Measurements from ENCODE around the gene RTN4RL2. TPM values are rescaled to one million over a fixed set of nuclear protein-coding genes. Genes with fewer than 3 reads are reported as not detected.

Gene RTN4RL2
- total and polyA plus RNA-seq, 10 of the 15 experiments (the other 5 are each of a cell fraction or from before 2014, with no cell fraction given), result 0.14 to 1.1 (median 0.52) TPM; not detected in 4

DNA sequence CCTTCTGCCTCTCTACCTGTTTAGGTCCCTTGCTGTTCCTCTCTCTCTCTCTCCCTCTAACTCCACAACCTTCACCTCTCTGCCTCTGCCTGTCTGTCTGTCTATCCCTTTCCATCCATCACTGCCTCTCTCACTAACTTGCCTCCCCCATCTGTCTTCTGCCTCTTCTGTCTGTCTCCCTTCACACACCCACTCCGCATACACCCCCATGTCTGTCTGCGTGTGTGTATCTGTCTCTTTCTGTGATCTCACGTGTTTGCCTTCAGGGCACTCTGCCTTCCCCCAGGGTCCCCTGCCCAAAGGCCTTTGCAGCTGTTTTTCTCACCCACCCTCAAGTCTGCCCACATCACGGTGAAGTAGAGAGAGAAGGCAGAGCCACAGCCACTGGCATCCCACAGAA lies 7.9 kb downstream of the RTN4RL2 start (continued):
- no peak for TF ChIP-seq TCF12 (IDR thresholded peaks at IDR 0.05; ENCODE audit: low read depth, low read length)

DNA sequence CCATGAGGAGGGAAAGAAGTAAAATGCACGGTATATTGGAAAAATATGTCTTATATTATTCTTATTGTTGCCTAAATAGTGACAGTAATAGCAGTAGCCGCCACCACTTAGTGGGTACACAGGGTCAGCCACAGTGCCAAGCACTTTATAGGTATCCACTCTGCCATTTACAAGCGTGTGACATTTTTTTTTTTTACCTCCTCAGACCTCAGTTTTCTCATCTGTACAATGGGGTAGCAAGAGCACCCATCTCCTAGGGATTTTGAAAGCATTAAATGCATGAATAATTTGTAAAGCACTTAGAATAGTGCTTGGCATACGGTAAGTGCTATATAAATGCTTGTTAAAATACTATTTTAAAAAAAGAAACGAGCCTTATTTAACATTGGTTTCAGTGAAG lies 8.9 kb downstream of the RTN4RL2 start:
- Histone ChIP-seq H3K79me2 (ENCODE audit: control insufficient read depth, insufficient read depth, low read length) (no peaks in the 10 kb centered on the region), H3K36me3 (ENCODE audit: control insufficient read depth in 2 of 2, insufficient read depth in 2 of 2, low read length in 1 of 2) (no peaks in the 10 kb centered on the region), H3K4me3 (no peak overlapping the region), H3K9ac (ENCODE audit: control insufficient read depth, insufficient read depth, low read length) (no peak overlapping the region), H3K4me1 (ENCODE audit: control insufficient read depth, insufficient read depth, low read length) (peaks cover 4% of the 10 kb centered on the region), H3K27ac (ENCODE audit: control insufficient read depth, insufficient read depth) (no peak overlapping the region), H3K4me2 (ENCODE audit: control insufficient read depth, insufficient read depth) (no peak overlapping the region), H3K9me3 (replicated peaks; ENCODE audit: control insufficient read depth, insufficient read depth, low read length) (no peaks in the 10 kb centered on the region), H2AFZ (ENCODE audit: control insufficient read depth, low read depth, low read length) (no peak overlapping the region), H4K20me1 (ENCODE audit: control insufficient read depth, insufficient read depth) (no peaks in the 10 kb centered on the region), H3K27me3 (replicated peaks in 1 of 2; ENCODE audit: control insufficient read depth in 2 of 2, insufficient read depth in 2 of 2, low read length in 1 of 2) (no peaks in the 10 kb centered on the region)
- FAIRE-seq (no peak), DNase-seq (ENCODE audit: low read depth, low spot score) (no peak), ATAC-seq (no peak)
- WGBS (ENCODE audit: insufficient coverage, insufficient replicate concordance, low lambda C conversion rate, missing lambda C conversion rate), result 29% methylated on average over 5 of the region's 5 CpGs
- TF ChIP-seq TARDBP (IDR thresholded peaks at IDR 0.05; ENCODE audit: borderline replicate concordance), result no peak
- no peak for TF ChIP-seq RAD21 (IDR thresholded peaks at IDR 0.05; ENCODE audit: insufficient read depth, low read depth, low read length)
- no peak for TF ChIP-seq SIX5 (IDR thresholded peaks at IDR 0.05; ENCODE audit: low read depth, low read length, severe bottlenecking)
- TF ChIP-seq, protein P1, sequence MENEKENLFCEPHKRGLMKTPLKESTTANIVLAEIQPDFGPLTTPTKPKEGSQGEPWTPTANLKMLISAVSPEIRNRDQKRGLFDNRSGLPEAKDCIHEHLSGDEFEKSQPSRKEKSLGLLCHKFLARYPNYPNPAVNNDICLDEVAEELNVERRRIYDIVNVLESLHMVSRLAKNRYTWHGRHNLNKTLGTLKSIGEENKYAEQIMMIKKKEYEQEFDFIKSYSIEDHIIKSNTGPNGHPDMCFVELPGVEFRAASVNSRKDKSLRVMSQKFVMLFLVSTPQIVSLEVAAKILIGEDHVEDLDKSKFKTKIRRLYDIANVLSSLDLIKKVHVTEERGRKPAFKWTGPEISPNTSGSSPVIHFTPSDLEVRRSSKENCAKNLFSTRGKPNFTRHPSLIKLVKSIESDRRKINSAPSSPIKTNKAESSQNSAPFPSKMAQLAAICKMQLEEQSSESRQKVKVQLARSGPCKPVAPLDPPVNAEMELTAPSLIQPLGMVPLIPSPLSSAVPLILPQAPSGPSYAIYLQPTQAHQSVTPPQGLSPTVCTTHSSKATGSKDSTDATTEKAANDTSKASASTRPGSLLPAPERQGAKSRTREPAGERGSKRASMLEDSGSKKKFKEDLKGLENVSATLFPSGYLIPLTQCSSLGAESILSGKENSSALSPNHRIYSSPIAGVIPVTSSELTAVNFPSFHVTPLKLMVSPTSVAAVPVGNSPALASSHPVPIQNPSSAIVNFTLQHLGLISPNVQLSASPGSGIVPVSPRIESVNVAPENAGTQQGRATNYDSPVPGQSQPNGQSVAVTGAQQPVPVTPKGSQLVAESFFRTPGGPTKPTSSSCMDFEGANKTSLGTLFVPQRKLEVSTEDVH (IDR thresholded peaks at IDR 0.05; ENCODE audit: low read depth, partially characterized antibody), result no peak
- TF ChIP-seq, protein P2, sequence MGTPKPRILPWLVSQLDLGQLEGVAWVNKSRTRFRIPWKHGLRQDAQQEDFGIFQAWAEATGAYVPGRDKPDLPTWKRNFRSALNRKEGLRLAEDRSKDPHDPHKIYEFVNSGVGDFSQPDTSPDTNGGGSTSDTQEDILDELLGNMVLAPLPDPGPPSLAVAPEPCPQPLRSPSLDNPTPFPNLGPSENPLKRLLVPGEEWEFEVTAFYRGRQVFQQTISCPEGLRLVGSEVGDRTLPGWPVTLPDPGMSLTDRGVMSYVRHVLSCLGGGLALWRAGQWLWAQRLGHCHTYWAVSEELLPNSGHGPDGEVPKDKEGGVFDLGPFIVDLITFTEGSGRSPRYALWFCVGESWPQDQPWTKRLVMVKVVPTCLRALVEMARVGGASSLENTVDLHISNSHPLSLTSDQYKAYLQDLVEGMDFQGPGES (IDR thresholded peaks at IDR 0.05), result no peak
- no peak for TF ChIP-seq SIN3A (IDR thresholded peaks at IDR 0.05; ENCODE audit: low read depth, low read length)
- TF ChIP-seq, protein P3, sequence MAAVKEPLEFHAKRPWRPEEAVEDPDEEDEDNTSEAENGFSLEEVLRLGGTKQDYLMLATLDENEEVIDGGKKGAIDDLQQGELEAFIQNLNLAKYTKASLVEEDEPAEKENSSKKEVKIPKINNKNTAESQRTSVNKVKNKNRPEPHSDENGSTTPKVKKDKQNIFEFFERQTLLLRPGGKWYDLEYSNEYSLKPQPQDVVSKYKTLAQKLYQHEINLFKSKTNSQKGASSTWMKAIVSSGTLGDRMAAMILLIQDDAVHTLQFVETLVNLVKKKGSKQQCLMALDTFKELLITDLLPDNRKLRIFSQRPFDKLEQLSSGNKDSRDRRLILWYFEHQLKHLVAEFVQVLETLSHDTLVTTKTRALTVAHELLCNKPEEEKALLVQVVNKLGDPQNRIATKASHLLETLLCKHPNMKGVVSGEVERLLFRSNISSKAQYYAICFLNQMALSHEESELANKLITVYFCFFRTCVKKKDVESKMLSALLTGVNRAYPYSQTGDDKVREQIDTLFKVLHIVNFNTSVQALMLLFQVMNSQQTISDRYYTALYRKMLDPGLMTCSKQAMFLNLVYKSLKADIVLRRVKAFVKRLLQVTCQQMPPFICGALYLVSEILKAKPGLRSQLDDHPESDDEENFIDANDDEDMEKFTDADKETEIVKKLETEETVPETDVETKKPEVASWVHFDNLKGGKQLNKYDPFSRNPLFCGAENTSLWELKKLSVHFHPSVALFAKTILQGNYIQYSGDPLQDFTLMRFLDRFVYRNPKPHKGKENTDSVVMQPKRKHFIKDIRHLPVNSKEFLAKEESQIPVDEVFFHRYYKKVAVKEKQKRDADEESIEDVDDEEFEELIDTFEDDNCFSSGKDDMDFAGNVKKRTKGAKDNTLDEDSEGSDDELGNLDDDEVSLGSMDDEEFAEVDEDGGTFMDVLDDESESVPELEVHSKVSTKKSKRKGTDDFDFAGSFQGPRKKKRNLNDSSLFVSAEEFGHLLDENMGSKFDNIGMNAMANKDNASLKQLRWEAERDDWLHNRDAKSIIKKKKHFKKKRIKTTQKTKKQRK (IDR thresholded peaks at IDR 0.05; ENCODE audit: low read depth, low read length), result no peak
- TF ChIP-seq, protein P4, sequence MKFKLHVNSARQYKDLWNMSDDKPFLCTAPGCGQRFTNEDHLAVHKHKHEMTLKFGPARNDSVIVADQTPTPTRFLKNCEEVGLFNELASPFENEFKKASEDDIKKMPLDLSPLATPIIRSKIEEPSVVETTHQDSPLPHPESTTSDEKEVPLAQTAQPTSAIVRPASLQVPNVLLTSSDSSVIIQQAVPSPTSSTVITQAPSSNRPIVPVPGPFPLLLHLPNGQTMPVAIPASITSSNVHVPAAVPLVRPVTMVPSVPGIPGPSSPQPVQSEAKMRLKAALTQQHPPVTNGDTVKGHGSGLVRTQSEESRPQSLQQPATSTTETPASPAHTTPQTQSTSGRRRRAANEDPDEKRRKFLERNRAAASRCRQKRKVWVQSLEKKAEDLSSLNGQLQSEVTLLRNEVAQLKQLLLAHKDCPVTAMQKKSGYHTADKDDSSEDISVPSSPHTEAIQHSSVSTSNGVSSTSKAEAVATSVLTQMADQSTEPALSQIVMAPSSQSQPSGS (IDR thresholded peaks at IDR 0.05; ENCODE audit: low read length), result no peak
- intact Hi-C loops (cut with micrococcal nuclease; ENCODE audit: unreplicated experiment) (no loop called here), in situ Hi-C loops (cut with MboI) (no loop called here)
- CTCF ChIA-PET, result interaction anchor here (1.4 to 7.2 kb wide), 3 partner anchors 9 to 15 kb away, joined by 3 to 101 read pairs (median 19); partner anchors contain the start of gene RTN4RL2
- SMC1A ChIA-PET (ENCODE audit: uncharacterized antibody, unreplicated experiment), result no interaction called here
- RAD21 ChIA-PET (ENCODE audit: unreplicated experiment), result no interaction called here
- no TSS peak for BruUV-seq (replicated peaks)
- POLR2A ChIA-PET, result no interaction called here

Measured in GM12878 (cell line).